Measurements from ENCODE around the gene ELF3. TPM values are rescaled to one million over a fixed set of nuclear protein-coding genes. Genes with fewer than 3 reads are reported as not detected.

ELF3 gene
- total and polyA plus RNA-seq, 2 of the 13 experiments (the other 11 are each of a cell fraction or from before 2014, with no cell fraction given), result 11.5 to 55.1 TPM

DNA sequence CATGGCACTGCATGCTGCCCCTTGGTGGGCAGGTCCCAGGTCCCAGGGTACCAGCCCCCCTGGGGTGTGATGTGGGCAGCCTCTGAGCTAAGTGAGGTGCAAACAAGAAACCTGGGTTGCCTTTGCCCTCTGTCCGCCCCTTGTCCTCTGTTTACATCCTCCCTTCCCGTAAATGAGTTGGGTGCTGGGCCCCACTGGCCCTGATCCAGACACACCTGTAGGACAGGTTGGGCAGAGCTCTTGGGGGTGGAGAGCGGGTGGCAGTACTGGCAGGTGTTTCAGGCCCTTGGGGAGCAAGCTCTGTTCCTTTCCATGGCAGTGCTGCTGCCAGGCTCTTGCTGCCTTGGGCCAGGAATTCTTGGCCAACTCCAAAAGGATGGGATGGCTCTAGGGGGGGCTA lies 35.8 kb downstream of the ELF3 start (continued):
- TF ChIP-seq EP300 (IDR thresholded peaks at IDR 0.05; ENCODE audit: low read depth in 2 of 2, low read length in 2 of 2) (peak in 1 of 2 experiments; percentile 68; a peak in 1 of 4 replicates), EP300 (CRISPR knock-in tag; IDR thresholded peaks at IDR 0.05; ENCODE audit: borderline replicate concordance) (peak; percentile 71; the same call in 1 of the 2 replicates), SAP130 (CRISPR knock-in tag; IDR thresholded peaks at IDR 0.05; ENCODE audit: low read depth) (peak; percentile 61), TFAP4 (IDR thresholded peaks at IDR 0.05; ENCODE audit: borderline replicate concordance, low read depth) (peak; percentile 55; the same call in 1 of the 2 replicates), ZNF3 (CRISPR knock-in tag; IDR thresholded peaks at IDR 0.05) (no peak), KDM2A (CRISPR knock-in tag; IDR thresholded peaks at IDR 0.05; ENCODE audit: borderline replicate concordance, low read depth) (peak; percentile 63), ZNF44 (CRISPR knock-in tag; IDR thresholded peaks at IDR 0.05) (no peak), ZNF577 (CRISPR knock-in tag; IDR thresholded peaks at IDR 0.05; ENCODE audit: borderline replicate concordance, low read depth) (no peak), GABPB1 (CRISPR knock-in tag; IDR thresholded peaks at IDR 0.05) (0 out of 2 replicates have a peak, but pooled peaks have one; percentile 36), FUBP1 (CRISPR knock-in tag; IDR thresholded peaks at IDR 0.05; ENCODE audit: borderline replicate concordance) (no peak), PBX2 (CRISPR knock-in tag; IDR thresholded peaks at IDR 0.05) (no peak), TBL1XR1 (IDR thresholded peaks at IDR 0.05; ENCODE audit: borderline replicate concordance, low read length, partially characterized antibody) (no peak), U2AF2 (IDR thresholded peaks at IDR 0.05; ENCODE audit: low read depth, low read length) (no peak), TEAD3 (CRISPR knock-in tag; optimal IDR thresholded peaks at IDR 0.05; ENCODE audit: borderline replicate concordance) (peak; percentile 5), DPF2 (CRISPR knock-in tag; IDR thresholded peaks at IDR 0.05; ENCODE audit: borderline replicate concordance, low read depth) (peak; percentile 33), CREB1 (IDR thresholded peaks at IDR 0.05) (no peak), CREB1 (CRISPR knock-in tag; IDR thresholded peaks at IDR 0.05) (peak; percentile 58)
- TF ChIP-seq, protein P1, sequence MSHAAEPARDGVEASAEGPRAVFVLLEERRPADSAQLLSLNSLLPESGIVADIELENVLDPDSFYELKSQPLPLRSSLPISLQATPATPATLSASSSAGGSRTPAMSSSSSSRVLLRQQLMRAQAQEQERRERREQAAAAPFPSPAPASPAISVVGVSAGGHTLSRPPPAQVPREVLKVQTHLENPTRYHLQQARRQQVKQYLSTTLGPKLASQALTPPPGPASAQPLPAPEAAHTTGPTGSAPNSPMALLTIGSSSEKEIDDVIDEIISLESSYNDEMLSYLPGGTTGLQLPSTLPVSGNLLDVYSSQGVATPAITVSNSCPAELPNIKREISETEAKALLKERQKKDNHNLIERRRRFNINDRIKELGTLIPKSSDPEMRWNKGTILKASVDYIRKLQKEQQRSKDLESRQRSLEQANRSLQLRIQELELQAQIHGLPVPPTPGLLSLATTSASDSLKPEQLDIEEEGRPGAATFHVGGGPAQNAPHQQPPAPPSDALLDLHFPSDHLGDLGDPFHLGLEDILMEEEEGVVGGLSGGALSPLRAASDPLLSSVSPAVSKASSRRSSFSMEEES (CRISPR knock-in tag; IDR thresholded peaks at IDR 0.05), result peak; percentile 24; the same call in 1 of the 2 replicates
- TF ChIP-seq, protein P2, sequence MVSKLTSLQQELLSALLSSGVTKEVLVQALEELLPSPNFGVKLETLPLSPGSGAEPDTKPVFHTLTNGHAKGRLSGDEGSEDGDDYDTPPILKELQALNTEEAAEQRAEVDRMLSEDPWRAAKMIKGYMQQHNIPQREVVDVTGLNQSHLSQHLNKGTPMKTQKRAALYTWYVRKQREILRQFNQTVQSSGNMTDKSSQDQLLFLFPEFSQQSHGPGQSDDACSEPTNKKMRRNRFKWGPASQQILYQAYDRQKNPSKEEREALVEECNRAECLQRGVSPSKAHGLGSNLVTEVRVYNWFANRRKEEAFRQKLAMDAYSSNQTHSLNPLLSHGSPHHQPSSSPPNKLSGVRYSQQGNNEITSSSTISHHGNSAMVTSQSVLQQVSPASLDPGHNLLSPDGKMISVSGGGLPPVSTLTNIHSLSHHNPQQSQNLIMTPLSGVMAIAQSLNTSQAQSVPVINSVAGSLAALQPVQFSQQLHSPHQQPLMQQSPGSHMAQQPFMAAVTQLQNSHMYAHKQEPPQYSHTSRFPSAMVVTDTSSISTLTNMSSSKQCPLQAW (CRISPR knock-in tag; IDR thresholded peaks at IDR 0.05), result peak; percentile 65
- TF ChIP-seq, protein P3, sequence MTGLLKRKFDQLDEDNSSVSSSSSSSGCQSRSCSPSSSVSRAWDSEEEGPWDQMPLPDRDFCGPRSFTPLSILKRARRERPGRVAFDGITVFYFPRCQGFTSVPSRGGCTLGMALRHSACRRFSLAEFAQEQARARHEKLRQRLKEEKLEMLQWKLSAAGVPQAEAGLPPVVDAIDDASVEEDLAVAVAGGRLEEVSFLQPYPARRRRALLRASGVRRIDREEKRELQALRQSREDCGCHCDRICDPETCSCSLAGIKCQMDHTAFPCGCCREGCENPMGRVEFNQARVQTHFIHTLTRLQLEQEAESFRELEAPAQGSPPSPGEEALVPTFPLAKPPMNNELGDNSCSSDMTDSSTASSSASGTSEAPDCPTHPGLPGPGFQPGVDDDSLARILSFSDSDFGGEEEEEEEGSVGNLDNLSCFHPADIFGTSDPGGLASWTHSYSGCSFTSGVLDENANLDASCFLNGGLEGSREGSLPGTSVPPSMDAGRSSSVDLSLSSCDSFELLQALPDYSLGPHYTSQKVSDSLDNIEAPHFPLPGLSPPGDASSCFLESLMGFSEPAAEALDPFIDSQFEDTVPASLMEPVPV (CRISPR knock-in tag; IDR thresholded peaks at IDR 0.05), result no peak
